GM18861 (cell line): Measurements from ENCODE around the gene LINGO1.

ENCODE experiments used
- ATAC-seq: cut with Tn5 transposase; IDR thresholded peaks from one replicate; pipeline ENCODE4 v1.9.1; 2021; ENCODE audit not compliant: unreplicated experiment

The LINGO1 gene

GRCh38 chr15:77632534-77633133, at the start of gene LINGO1:
Gene LINGO1, minus strand, starts transcription at chr15:77632912. Its CDS starts 597 bp downstream, at chr15:77632315.
- ATAC-seq: no peak

- no peak for ATAC-seq
These were observed 48.6 kb upstream of the LINGO1 start for GRCh38 chr15:77681362-77681761.

GRCh38 chr15:77676569-77677375, 44.1 kb upstream of the LINGO1 start:
- no peak for ATAC-seq

GRCh38 chr15:77675806-77676415, 43.2 kb upstream of the LINGO1 start:
- no peak for ATAC-seq

- ATAC-seq: no peak
These were observed 41.6 kb upstream of the LINGO1 start for GRCh38 chr15:77674327-77674726.

GRCh38 chr15:77673866-77674265, 41.2 kb upstream of the LINGO1 start:
- no peak for ATAC-seq

- ATAC-seq: no peak
These were observed 39.4 kb upstream of the LINGO1 start for GRCh38 chr15:77672135-77672534.

GRCh38 chr15:77671362-77672056, 38.8 kb upstream of the LINGO1 start:
- ATAC-seq: no peak

GRCh38 chr15:77670558-77671361, 38.0 kb upstream of the LINGO1 start:
- ATAC-seq: no peak

GRCh38 chr15:77669896-77670295, 37.2 kb upstream of the LINGO1 start:
- ATAC-seq: no peak

GRCh38 chr15:77667338-77668234, 34.9 kb upstream of the LINGO1 start:
- no peak for ATAC-seq

GRCh38 chr15:77666296-77666660, 33.6 kb upstream of the LINGO1 start:
- ATAC-seq: no peak

- no peak for ATAC-seq
These were observed 33.0 kb upstream of the LINGO1 start for GRCh38 chr15:77665530-77666295.

- no peak for ATAC-seq
These were observed 31.7 kb upstream of the LINGO1 start for GRCh38 chr15:77664428-77664827.

- no peak for ATAC-seq
These were observed 30.5 kb upstream of the LINGO1 start for GRCh38 chr15:77663256-77663655.

GRCh38 chr15:77659350-77660321, 26.9 kb upstream of the LINGO1 start:
- no peak for ATAC-seq

GRCh38 chr15:77658304-77658703, 25.6 kb upstream of the LINGO1 start:
- no peak for ATAC-seq
